CD4-positive, alpha-beta T cell treated with Interferon gamma for 1 hour (primary cell): ENCODE results near the gene OR10V1.

Source experiments
- DNase-seq: peaks from one replicate; pipeline ENCODE4 v3.0.0-alpha.2; 2020

Gene OR10V1

GRCh38 chr11:59667812-59668187 is 45.8 kb downstream of the OR10V1 start:
- DNase-seq, result no peak

- DNase-seq, result no peak
Measured at GRCh38 chr11:59666969-59667368, 46.7 kb downstream of the OR10V1 start.
